DMS153 treated with DMSO at 0.1 percent for 48 hours (cell line): ENCODE results near the gene EAF1.
"Not testable (repeated sequence)": the region's sequence is repeated elsewhere in the genome, so short reads cannot be mapped to it uniquely, and the experiment has no call there.

Source experiments
- DNase-seq: peaks from one replicate; lab custom pipeline; 2025; ENCODE audit not compliant: unreplicated experiment; lab: John Stamatoyannopoulos, UW

Gene EAF1

DNA sequence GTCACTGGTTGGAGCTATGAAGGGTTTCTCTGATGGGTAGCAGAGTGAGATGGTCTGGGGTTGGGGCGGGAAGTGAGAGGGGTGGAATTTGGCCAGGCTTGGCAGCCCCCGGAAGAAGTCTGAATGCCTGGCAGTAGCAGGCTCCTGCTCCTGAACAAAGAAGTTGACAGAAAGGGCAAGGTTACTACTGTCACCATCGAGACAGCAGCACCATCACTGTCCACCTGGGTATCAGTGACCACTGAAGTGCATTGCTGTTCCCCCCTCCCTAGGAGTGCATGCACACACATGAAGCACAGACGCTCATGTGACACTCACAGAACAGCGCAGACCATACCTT lies 51.2 kb downstream of the EAF1 start:
- no peak for DNase-seq

DNA sequence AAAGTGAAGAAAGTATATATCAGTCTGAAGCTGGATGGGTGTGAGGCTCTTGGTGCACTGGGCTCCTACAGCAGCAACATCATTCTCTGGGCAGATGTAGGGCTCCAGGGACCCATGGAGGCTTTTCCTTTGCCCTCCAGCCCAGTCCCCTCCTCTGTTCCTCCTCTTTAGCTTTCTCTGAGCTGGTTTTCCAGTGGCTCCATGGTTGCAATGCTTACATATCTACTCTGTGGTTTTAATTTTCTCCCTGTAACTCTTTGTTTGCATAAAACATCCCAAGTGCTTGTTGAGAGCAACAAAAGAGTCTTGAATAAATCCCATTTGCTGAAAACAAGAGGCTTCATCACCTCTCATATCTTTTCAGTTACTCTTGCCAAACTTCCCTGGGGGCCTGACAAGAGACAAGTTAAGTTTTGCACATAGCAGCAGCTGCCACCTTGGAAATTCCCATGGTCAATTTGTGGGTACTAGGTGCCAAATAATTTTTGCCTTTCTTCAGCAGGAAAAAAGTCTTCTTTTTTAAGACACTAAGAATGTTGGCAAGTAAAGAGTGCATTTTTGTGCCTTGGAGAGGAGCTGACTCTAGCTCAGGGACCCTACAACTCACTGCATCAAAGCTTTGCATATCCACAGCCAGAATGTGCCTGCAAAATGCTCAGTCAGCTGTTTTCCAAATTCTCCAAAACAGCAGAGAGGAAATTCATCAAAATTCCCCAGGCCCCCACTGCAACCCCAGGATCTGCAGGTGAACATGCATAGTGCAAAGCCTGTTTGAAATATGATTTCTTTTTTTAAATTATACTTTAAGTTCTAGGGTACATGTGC lies 52.2 kb downstream of the EAF1 start:
- DNase-seq, result no peak

DNA sequence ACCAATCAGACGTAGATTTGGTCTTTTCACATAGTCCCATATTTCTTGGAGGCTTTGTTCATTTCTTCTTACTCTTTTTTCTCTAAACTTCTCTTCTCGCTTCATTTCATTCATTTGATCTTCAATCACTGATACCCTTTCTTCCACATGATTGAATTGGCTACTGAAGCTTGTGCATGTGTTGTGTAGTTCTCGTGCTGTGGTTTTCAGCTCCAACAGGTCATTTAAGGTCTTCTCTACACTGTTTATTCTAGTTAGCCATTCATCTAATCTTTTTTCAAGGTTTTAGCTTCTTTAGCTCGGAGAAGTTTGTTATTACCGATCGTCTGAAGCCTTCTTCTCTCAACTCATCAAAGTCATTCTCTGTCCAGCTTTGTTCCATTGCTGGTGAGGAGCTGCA lies 57.2 kb downstream of the EAF1 start:
- not testable (repeated sequence) for DNase-seq

DNA sequence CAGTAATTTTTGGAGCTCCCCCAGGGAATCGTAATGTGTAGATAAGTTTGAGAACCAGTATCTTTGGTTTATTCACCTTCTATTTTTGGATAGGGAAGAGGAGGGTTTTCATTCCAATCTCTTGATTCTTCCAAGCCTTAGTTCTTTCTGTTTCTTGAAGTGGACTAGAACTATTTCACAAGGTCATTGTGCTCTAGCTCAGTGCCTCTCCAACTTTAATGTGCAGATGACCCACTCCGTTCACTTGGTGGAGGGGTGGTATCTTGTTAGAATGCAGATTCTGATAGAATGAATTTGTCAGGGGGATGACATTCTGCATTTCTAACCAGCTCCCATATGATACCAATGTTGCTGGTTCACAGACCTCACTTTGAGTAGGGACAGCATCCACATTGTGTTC lies 58.6 kb downstream of the EAF1 start:
- no peak for DNase-seq

DNA sequence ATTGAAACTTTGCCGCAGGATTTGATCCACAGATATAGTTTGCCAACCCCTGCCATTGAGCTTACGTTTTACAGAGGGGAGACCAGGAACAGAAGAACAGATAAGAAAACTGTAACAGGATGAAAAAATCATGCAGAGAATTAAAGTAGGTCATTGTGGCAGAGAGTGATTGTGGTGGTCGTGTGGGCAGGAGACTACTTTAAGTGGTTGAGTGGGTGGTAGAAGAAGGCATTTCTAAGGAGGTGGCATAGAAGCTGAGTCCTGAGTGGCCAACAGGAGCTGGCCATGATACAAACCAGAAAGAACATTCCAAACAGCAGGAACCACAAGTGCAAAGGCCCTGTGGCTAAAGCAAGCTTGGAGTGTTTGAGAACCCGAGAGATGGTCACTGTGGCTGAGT lies 59.6 kb downstream of the EAF1 start:
- DNase-seq, result no peak

DNA sequence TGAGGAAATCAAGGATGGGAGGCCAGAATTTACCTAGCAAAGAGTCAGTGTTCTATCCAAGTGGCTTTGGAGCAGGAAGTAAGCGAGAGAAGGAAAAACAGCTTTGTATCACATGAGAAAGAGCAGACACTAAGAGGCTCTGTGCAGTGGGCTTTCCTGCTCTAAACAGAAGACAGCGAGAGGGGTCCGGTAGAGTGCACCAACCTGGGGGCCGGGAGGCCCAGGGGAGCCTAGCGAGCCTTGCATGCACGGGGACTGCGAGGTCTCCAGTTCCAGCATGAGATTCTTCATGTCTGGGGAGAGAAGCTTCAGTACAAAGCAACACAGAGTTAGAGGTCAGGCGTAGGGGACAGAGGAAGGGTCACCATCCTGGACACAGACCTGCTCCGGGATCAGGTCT lies 60.6 kb downstream of the EAF1 start:
- DNase-seq, result no peak

DNA sequence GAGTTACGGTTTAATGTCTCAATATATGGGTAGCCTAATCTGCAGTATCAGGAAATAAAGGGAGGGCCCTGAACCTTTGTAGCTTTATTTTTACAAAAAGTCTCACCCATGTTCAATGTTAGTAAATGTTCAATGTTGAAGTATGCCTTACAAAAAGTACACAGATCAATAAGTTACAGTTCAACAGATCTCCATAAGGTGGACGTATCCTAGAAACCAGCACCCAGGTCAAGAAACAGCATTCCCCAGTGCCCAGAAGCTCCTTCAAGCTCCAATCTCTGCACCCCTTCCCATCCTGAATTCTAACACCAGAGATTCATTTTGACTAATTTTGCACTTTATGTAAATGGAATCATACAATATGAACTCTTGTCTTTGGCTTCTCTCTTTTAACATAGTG lies 62.8 kb downstream of the EAF1 start:
- no peak for DNase-seq

DNA sequence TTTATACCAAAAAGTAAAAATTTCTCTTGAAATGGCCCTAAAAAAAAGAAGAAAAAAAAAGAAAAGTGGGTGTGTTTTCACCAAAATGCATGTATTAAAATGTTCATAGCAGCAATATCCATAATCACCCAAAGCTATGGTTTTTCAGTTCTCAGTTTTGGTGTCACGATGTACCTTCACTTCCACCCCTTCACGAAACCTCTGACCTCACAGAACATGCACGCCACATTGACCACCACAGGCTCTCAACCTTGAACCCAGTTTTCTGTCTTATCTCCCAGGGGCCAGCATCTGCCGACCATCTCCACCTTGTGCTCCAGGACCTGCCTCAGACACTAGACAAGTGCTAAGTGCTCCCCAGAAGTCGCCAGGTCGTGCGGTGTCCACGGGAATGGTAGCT lies 63.7 kb downstream of the EAF1 start:
- DNase-seq, result no peak
